GM10266 (cell line): ENCODE results near the gene FARSA.

Experiments
- DNase-seq: peaks from one replicate; pipeline ENCODE4 v3.0.0; 2012; ENCODE audit errors: extremely low spot score
- TF ChIP-seq, protein P1 (sequence below): IDR thresholded peaks from 2 replicates; pipeline ENCODE4 v1.5.1; 2012; ENCODE audit warnings: mild to moderate bottlenecking, low read depth; ENCODE audit not compliant: control insufficient read depth, insufficient read depth; ENCODE audit errors: missing control alignments

FARSA gene

DNA sequence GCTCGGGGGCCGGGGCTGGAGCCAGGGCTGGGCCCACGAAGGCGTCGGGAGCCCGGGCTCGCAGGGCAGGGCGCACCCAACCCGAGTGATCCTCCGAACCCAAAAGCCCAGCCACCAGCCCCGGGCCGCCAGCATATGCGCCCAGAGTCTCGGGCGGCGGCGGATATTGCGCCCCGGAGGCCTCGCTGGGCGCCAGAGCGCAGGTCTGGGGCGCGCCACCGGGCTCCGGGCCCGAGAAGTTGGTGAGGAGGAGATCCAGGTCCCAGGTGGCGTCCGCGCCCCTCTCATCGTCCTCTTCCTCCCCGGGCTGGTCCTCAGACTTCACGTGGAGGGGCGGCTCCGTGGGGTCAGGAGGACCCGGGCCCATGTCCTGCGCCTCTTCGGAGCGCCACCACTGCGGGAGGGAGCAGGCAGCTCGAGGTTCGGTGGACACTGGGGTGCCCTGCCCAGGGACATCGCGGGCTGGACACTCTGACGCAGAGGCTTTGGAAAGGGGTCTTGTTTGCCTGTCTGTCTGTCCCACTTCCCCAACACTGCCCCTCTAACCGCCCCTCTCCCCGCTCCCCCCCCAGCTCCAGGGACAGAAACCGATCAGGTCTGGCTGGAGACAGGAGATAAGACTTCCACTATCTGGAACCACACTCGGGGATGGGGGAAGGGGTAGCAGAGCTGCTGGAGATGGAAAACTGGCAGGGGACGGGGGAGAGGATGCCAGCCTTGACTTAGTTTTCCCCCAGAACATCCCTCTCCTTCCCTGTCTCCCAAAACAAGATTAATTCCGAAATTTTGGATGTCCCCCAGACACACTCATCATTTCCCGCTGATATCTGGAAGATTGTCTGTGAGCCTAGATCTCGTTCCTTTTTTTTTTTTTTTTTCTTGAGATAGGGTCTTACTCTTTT, 47.5 kb downstream of the FARSA start:
- DNase-seq: no peak
- TF ChIP-seq, protein P1, sequence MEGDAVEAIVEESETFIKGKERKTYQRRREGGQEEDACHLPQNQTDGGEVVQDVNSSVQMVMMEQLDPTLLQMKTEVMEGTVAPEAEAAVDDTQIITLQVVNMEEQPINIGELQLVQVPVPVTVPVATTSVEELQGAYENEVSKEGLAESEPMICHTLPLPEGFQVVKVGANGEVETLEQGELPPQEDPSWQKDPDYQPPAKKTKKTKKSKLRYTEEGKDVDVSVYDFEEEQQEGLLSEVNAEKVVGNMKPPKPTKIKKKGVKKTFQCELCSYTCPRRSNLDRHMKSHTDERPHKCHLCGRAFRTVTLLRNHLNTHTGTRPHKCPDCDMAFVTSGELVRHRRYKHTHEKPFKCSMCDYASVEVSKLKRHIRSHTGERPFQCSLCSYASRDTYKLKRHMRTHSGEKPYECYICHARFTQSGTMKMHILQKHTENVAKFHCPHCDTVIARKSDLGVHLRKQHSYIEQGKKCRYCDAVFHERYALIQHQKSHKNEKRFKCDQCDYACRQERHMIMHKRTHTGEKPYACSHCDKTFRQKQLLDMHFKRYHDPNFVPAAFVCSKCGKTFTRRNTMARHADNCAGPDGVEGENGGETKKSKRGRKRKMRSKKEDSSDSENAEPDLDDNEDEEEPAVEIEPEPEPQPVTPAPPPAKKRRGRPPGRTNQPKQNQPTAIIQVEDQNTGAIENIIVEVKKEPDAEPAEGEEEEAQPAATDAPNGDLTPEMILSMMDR: no peak

DNA sequence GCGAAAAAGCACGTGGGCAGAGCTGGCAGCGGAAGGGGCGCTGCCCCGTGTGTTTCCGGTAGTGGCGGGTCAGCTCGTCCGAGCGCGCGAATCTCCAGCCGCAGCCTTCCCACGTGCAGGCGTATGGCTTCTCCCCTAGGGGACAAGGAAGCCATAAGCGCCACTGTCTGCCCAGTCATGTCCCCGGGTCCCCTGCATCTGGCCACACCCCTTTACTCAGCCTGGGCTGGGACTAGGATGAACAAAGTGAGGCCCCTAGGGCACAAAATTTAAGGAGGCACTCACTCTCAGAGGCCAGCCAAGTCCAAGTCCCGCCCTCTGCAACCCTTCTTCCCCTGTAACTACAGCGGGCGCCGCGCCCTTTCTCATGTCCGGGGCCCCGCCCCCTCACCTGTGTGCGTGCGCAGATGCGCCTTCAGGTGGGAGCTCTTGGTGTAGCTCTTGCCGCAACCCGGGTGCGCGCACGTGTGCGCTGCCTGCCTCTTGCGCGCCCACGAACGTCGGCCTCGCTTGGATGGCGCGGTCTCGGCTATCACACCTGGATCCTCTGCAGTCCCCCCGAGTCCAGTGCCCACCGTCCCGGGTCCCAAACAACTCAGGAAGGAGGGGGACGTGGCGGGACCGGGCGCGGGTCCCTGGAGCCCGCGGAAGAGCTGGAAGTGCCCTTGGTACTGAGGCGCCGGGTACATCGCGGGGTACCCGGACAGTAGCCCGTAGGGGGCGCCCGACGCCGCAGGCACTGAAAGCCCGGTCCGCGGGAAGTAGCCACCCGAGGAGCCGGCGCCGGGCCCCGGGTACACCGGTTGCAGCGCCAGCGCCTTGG, 48.4 kb downstream of the FARSA start:
- peak; percentile 82 for DNase-seq

DNA sequence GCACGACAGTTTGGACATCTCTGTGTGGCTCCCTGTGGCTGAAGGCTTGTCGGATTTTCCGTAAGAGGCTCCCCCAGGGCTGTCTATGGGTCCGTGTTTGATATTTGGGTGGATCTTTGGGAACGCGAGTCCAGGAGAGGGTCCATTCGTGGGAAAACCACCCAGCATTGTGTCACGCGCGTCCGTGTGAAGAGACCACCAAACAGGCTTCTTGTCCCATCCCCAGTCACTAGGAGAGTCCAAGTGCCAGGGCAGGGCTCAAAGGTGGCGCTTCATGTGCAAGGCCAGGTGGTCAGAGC, 48.9 kb downstream of the FARSA start:
- TF ChIP-seq, protein P1: no peak
- DNase-seq: no peak

More for the DNA sequence above, 48.4 kb downstream of the FARSA start:
- TF ChIP-seq, protein P1: peak; percentile 73

DNA sequence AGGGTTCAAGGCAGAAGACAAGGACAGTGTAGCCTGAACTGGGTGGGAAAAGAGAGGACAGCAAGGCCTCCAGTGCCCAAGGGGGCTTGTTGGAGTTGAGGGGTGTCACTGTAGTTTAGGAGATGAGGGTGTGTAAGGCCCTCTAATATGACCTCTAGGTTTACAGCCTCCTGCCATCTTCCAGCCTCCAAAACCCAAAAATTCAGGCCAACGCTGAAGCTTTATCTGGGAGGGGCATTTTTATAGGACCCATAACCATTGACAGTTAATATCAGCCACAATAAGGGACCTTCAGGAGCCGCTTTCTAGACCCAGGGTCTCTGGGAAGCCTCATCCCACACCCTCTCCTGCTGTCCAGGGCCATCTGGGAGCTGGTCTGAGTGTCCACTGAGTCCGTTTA, 49.3 kb downstream of the FARSA start:
- TF ChIP-seq, protein P1: no peak
- DNase-seq: no peak

DNA sequence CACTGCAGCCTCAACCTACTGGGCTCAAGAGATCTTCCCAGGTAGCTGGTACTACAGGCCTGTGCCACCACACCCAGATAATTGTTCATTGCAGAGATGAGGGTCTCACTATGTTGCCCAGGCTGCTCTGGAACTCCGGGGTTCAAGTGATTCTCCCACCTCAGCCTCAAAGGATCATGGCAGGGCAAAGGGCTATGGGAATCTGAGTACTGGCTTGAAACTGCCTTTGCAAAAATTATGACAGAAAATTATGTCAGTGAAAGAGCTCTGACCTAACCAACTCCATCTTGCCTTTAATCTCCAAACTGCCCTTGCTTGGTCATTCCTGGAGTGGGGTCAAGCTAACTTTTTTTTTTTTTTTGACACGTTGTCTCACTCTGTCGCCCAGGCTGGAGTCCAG, 50.9 kb downstream of the FARSA start:
- TF ChIP-seq, protein P1: no peak

DNA sequence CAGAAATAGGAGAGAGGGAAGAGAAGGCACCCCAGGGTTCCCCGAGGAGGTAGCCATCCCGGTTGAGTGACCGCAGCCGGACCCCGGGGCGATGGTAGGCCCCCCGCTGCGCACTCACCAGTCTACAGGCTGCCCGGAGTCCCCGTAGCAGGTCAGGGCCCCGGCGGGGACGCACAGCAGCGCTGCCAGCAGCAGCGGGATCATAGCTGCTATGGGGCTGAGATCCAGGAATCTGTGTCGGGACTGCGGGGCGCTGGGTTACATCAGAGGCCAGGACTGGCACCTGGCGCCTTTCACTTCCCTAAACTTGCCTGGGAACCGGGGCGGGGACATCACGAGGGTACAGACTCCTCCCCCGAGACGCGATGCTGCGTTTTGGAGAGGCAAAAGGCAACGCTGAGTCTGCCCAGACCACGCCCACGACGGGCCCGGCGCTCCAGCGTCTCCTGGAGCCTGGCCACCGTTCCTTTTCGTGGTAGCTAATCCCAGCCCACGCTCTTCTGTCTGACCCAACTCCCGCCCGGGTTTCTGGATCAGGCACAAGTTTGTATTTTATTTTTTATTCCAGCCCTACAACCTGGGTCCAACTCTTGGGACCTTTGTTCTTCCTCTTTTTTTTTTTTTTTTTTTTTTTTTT, 52.2 kb downstream of the FARSA start, which contains the start of gene DNASE2:
Gene DNASE2 (minus strand): TSS at position 278 of the 637 bp plus-strand sequence. CDS start 74 bp downstream, at position 204.
- peak; percentile 98 for DNase-seq
- TF ChIP-seq, protein P1: peak; percentile 10

More for the DNA sequence above, 50.9 kb downstream of the FARSA start:
- no peak for DNase-seq
